Mesendoderm (in vitro differentiated cells): ENCODE results near the gene KDELR3.

Source experiments
- DNase-seq: peaks from one replicate; pipeline ENCODE4 v3.0.0; 2013
- H2AK5ac ChIP-seq: 2 replicates; pipeline ENCODE4 v1.6.1; 2013; ENCODE audit warnings: low read length, inconsistent platforms
- H2BK120ac ChIP-seq: 2 replicates; pipeline ENCODE4 v1.6.1; 2013; ENCODE audit warnings: low read depth, mild to moderate bottlenecking, low read length, moderate library complexity, mixed read lengths
- H2BK15ac ChIP-seq: replicated peaks from 2 replicates; pipeline ENCODE4 v1.6.1; 2013; ENCODE audit warnings: low read depth, mild to moderate bottlenecking, moderate library complexity
- H2BK5ac ChIP-seq: 2 replicates; pipeline ENCODE4 v1.6.1; 2013; ENCODE audit warnings: low read length, inconsistent platforms
- H3K18ac ChIP-seq: 2 replicates; pipeline ENCODE4 v1.6.1; 2013; ENCODE audit warnings: mild to moderate bottlenecking, low read length, mixed read lengths
- H3K23ac ChIP-seq: one replicate; pipeline ENCODE4 v1.6.1; 2013; ENCODE audit warnings: low read length
- H3K27ac ChIP-seq: 2 replicates; pipeline ENCODE4 v1.5.1; 2013; ENCODE audit warnings: low read depth, mild to moderate bottlenecking, inconsistent platforms, low read length, moderate library complexity
- H3K27me3 ChIP-seq: 2 replicates; pipeline ENCODE4 v1.6.1; 2013; ENCODE audit warnings: low read length, control low read depth, mild to moderate bottlenecking, inconsistent platforms; ENCODE audit not compliant: insufficient read depth, poor library complexity
- H3K36me3 ChIP-seq: 2 replicates; pipeline ENCODE4 v1.6.1; 2013; ENCODE audit warnings: low read length, inconsistent platforms; ENCODE audit not compliant: control insufficient read depth, insufficient read depth
- H3K4ac ChIP-seq: one replicate; pipeline ENCODE4 v1.6.1; 2013; ENCODE audit warnings: low read depth, mild to moderate bottlenecking, low read length, moderate library complexity
- H3K4me1 ChIP-seq: 2 replicates; pipeline ENCODE4 v1.6.1; 2013; ENCODE audit warnings: low read depth, low read length, inconsistent platforms; ENCODE audit not compliant: control insufficient read depth
- H3K4me2 ChIP-seq: 2 replicates; pipeline ENCODE4 v1.6.1; 2013; ENCODE audit warnings: low read length
- H3K4me3 ChIP-seq: 2 replicates; pipeline ENCODE4 v1.5.1; 2013; ENCODE audit warnings: mild to moderate bottlenecking, low read length
- H3K56ac ChIP-seq: one replicate; pipeline ENCODE4 v1.6.1; 2013; ENCODE audit warnings: low read length
- H3K79me1 ChIP-seq: 2 replicates; pipeline ENCODE4 v1.6.1; 2013; ENCODE audit warnings: low read length, inconsistent platforms
- H3K79me2 ChIP-seq: 2 replicates; pipeline ENCODE4 v1.6.1; 2013; ENCODE audit warnings: mild to moderate bottlenecking, low read length; ENCODE audit not compliant: control insufficient read depth, insufficient read depth
- H3K9ac ChIP-seq: 2 replicates; pipeline ENCODE4 v1.6.1; 2013; ENCODE audit warnings: low read length, inconsistent platforms
- H4K5ac ChIP-seq: one replicate; pipeline ENCODE4 v1.6.1; 2013; ENCODE audit warnings: low read length
- H4K8ac ChIP-seq: one replicate; pipeline ENCODE4 v1.6.1; 2013; ENCODE audit warnings: low read depth, mild to moderate bottlenecking, control low read depth, low read length, moderate library complexity
- WGBS: extraction: QIAGEN DNeasy Blood & Tissue Kit; methylation state at CpG from one replicate; pipeline ENCODE4 v1.1.7; 2013; ENCODE audit warnings: low lambda C conversion rate, missing lambda C conversion rate; ENCODE audit not compliant: insufficient coverage; ENCODE audit errors: extremely low coverage; 5-methylcytosine and 5-hydroxymethylcytosine counted together

The KDELR3 gene

GRCh38 chr22:38484244-38484643, 16.3 kb downstream of the KDELR3 start:
- Histone ChIP-seq H3K27me3 (no peaks in the 10 kb centered on the region), H3K9ac (no peak overlapping the region), H3K18ac (no peak overlapping the region), H2BK15ac (no peak overlapping the region), H3K27ac (no peak overlapping the region), H2AK5ac (no peak overlapping the region), H4K8ac (no peak overlapping the region), H3K23ac (no peak overlapping the region), H3K4me2 (no peak overlapping the region), H3K4me3 (no peak overlapping the region), H3K79me1 (peaks cover 9% of the 10 kb centered on the region), H2BK120ac (no peak overlapping the region), H3K4me1 (no peaks in the 10 kb centered on the region), H2BK5ac (no peak overlapping the region), H3K36me3 (peaks cover 41% of the 10 kb centered on the region), H3K4ac (no peak overlapping the region), H3K79me2 (peaks cover 2% of the 10 kb centered on the region), H4K5ac (no peak overlapping the region), H3K56ac (no peak overlapping the region)
- DNase-seq, result no peak
- no CpG with 5 or more reads among the region's 1 CpG for WGBS

GRCh38 chr22:38485783-38486182, 17.9 kb downstream of the KDELR3 start:
- no peak overlapping the region for H4K8ac ChIP-seq
- H3K27ac ChIP-seq, result no peak overlapping the region
- H2BK15ac ChIP-seq, result no peak overlapping the region
- H2BK120ac ChIP-seq, result no peak overlapping the region
- H3K79me2 ChIP-seq, result peaks cover 2% of the 10 kb centered on the region
- WGBS, result no CpG with 5 or more reads among the region's 5 CpGs
- H3K23ac ChIP-seq, result no peak overlapping the region
- H3K56ac ChIP-seq, result no peak overlapping the region
- peaks cover 12% of the 10 kb centered on the region for H3K79me1 ChIP-seq
- H2AK5ac ChIP-seq, result no peak overlapping the region
- no peak overlapping the region for H3K18ac ChIP-seq
- H3K4me2 ChIP-seq, result no peak overlapping the region
- H3K4me3 ChIP-seq, result no peak overlapping the region
- H3K4me1 ChIP-seq, result no peaks in the 10 kb centered on the region
- H2BK5ac ChIP-seq, result no peak overlapping the region
- no peak overlapping the region for H3K9ac ChIP-seq
- H3K27me3 ChIP-seq, result no peaks in the 10 kb centered on the region
- H3K36me3 ChIP-seq, result peaks cover 48% of the 10 kb centered on the region
- no peak for DNase-seq
- no peak overlapping the region for H3K4ac ChIP-seq
- H4K5ac ChIP-seq, result no peak overlapping the region

GRCh38 chr22:38487946-38488345, 20.1 kb downstream of the KDELR3 start:
- Histone ChIP-seq H3K23ac (no peak overlapping the region), H3K4me3 (no peak overlapping the region), H3K4ac (no peak overlapping the region), H2BK5ac (no peak overlapping the region), H3K27me3 (no peaks in the 10 kb centered on the region), H2AK5ac (no peak overlapping the region), H3K9ac (no peak overlapping the region), H2BK15ac (no peak overlapping the region), H3K4me1 (no peaks in the 10 kb centered on the region), H3K36me3 (peaks cover 38% of the 10 kb centered on the region), H3K79me2 (peaks cover 2% of the 10 kb centered on the region), H4K8ac (no peak overlapping the region), H3K79me1 (peaks cover 12% of the 10 kb centered on the region), H3K4me2 (no peak overlapping the region), H3K27ac (no peak overlapping the region), H3K18ac (no peak overlapping the region), H3K56ac (no peak overlapping the region), H2BK120ac (no peak overlapping the region), H4K5ac (no peak overlapping the region)
- no CpG with 5 or more reads among the region's 6 CpGs for WGBS
- DNase-seq, result no peak

GRCh38 chr22:38489142-38489541, 21.2 kb downstream of the KDELR3 start:
- H3K56ac ChIP-seq, result no peak overlapping the region
- H2AK5ac ChIP-seq, result no peak overlapping the region
- H3K23ac ChIP-seq, result no peak overlapping the region
- no peak overlapping the region for H2BK120ac ChIP-seq
- no peak overlapping the region for H3K18ac ChIP-seq
- H3K79me1 ChIP-seq, result peaks cover 16% of the 10 kb centered on the region
- no peak overlapping the region for H3K4me2 ChIP-seq
- H3K36me3 ChIP-seq, result peaks cover 42% of the 10 kb centered on the region
- no peak overlapping the region for H3K4me3 ChIP-seq
- H3K9ac ChIP-seq, result no peak overlapping the region
- peaks cover 2% of the 10 kb centered on the region for H3K79me2 ChIP-seq
- H3K27me3 ChIP-seq, result no peaks in the 10 kb centered on the region
- no peak overlapping the region for H2BK5ac ChIP-seq
- DNase-seq, result no peak
- no peak overlapping the region for H2BK15ac ChIP-seq
- H3K27ac ChIP-seq, result no peak overlapping the region
- no peak overlapping the region for H3K4ac ChIP-seq
- no peak overlapping the region for H4K5ac ChIP-seq
- H3K4me1 ChIP-seq, result no peaks in the 10 kb centered on the region
- no CpG with 5 or more reads among the region's 17 CpGs for WGBS
- no peak overlapping the region for H4K8ac ChIP-seq

- no peak overlapping the region for H3K4ac ChIP-seq
Observed at GRCh38 chr22:38489561-38490145, 21.8 kb downstream of the KDELR3 start.

GRCh38 chr22:38490475-38490874, 22.6 kb downstream of the KDELR3 start:
- Histone ChIP-seq H3K27me3 (no peaks in the 10 kb centered on the region), H2AK5ac (no peak overlapping the region), H3K23ac (no peak overlapping the region), H2BK120ac (no peak overlapping the region), H3K27ac (no peak overlapping the region), H3K4me3 (no peak overlapping the region), H3K36me3 (peaks cover 44% of the 10 kb centered on the region), H3K9ac (no peak overlapping the region), H2BK15ac (no peak overlapping the region), H3K4me2 (no peak overlapping the region), H3K18ac (no peak overlapping the region), H4K5ac (no peak overlapping the region), H2BK5ac (no peak overlapping the region), H4K8ac (no peak overlapping the region), H3K4ac (no peak overlapping the region), H3K79me2 (peaks cover 2% of the 10 kb centered on the region), H3K56ac (no peak overlapping the region), H3K79me1 (peaks cover 20% of the 10 kb centered on the region), H3K4me1 (no peaks in the 10 kb centered on the region)
- no peak for DNase-seq
- WGBS, result no CpG with 5 or more reads among the region's 2 CpGs

More at GRCh38 chr22:38489561-38490145, 21.8 kb downstream of the KDELR3 start:
- H4K5ac ChIP-seq, result no peak overlapping the region
- no peak overlapping the region for H4K8ac ChIP-seq
- no peaks in the 10 kb centered on the region for H3K27me3 ChIP-seq
- H3K4me3 ChIP-seq, result no peak overlapping the region
- no peak overlapping the region for H3K27ac ChIP-seq
- WGBS, result no CpG with 5 or more reads among the region's 7 CpGs
- H3K23ac ChIP-seq, result no peak overlapping the region
- H3K79me2 ChIP-seq, result peaks cover 2% of the 10 kb centered on the region
- DNase-seq, result no peak
- peaks cover 18% of the 10 kb centered on the region for H3K79me1 ChIP-seq
- H3K4me1 ChIP-seq, result no peaks in the 10 kb centered on the region
- peaks cover 44% of the 10 kb centered on the region for H3K36me3 ChIP-seq
- H3K4me2 ChIP-seq, result no peak overlapping the region
- H3K9ac ChIP-seq, result no peak overlapping the region
- no peak overlapping the region for H2AK5ac ChIP-seq
- no peak overlapping the region for H2BK120ac ChIP-seq
- no peak overlapping the region for H2BK5ac ChIP-seq
- no peak overlapping the region for H2BK15ac ChIP-seq
- no peak overlapping the region for H3K56ac ChIP-seq
- H3K18ac ChIP-seq, result no peak overlapping the region
